GM18520 (cell line): ENCODE results near the gene MAS1L.

ENCODE experiments used
- ATAC-seq: cut with Tn5 transposase; IDR thresholded peaks from one replicate; pipeline ENCODE4 v1.9.1; 2021; ENCODE audit not compliant: unreplicated experiment

Gene MAS1L, protein sequence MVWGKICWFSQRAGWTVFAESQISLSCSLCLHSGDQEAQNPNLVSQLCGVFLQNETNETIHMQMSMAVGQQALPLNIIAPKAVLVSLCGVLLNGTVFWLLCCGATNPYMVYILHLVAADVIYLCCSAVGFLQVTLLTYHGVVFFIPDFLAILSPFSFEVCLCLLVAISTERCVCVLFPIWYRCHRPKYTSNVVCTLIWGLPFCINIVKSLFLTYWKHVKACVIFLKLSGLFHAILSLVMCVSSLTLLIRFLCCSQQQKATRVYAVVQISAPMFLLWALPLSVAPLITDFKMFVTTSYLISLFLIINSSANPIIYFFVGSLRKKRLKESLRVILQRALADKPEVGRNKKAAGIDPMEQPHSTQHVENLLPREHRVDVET

DNA sequence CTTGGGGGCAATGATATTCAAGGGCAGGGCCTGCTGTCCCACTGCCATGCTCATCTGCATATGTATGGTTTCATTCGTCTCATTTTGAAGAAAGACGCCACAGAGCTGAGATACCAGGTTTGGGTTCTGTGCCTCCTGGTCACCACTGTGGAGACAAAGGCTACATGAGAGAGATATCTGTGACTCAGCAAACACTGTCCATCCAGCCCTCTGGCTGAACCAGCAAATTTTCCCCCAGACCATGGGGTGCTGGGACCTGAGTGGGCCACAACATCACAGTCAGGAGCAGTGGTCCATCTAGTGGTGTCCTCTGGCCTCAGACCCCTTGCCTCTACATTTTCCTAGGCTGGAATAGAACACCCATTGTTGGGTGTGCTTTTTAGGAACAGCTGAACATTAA, at the start of gene MAS1L:
Gene MAS1L (minus strand): TSS at position 297 of the 400 bp plus-strand sequence. CDS start 54 bp downstream, at position 243.
- no peak for ATAC-seq

DNA sequence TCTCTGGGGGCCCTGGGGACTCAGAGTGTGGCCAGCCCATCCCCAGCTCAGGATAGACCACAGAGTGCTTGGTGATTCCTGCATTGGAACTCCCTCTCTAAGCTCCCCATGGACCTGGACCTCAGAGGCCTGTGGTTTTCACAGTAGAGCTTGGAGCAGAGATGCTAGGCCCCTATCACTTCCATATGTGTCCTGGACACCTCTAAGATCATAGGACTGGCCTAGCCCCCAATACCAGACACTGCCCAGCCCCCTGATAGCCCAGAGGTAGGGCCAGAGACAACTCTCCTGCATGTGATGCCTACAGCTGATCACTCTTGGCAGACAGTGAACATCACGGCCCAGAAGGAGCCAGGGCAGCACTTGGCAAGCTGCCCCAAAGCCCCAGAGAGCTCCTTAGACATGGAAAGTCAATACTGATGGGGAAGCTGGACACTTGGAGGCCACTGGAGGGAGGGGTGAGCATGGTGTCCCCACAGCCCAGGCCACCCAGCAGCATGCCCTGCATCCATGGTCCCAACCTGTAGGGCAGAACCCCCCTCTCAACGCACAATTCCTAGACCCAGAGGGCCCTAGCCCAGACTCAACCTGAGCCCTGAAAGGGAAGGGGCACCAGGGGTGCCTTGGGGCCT, 44.7 kb upstream of the MAS1L start:
- ATAC-seq: no peak

DNA sequence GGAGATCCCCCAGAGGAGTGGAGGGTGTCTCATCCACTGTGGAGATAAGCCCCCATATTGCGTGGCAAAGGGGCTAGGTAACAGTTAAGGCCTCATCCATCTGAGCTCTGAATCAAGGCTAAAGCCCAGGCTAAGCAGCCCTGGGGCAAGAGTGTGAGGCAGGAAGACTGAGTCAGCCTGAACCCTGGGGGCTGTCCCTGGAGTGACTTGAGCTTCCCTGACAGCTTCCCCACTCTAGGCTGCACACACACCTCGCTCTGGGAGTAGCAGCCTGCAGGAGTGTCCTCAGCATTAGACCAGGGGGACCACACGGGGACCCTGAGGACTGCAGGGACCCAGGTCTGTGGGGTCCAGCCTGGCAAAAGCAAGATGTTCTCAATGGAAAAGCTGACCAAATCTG, 43.9 kb upstream of the MAS1L start:
- ATAC-seq: no peak

DNA sequence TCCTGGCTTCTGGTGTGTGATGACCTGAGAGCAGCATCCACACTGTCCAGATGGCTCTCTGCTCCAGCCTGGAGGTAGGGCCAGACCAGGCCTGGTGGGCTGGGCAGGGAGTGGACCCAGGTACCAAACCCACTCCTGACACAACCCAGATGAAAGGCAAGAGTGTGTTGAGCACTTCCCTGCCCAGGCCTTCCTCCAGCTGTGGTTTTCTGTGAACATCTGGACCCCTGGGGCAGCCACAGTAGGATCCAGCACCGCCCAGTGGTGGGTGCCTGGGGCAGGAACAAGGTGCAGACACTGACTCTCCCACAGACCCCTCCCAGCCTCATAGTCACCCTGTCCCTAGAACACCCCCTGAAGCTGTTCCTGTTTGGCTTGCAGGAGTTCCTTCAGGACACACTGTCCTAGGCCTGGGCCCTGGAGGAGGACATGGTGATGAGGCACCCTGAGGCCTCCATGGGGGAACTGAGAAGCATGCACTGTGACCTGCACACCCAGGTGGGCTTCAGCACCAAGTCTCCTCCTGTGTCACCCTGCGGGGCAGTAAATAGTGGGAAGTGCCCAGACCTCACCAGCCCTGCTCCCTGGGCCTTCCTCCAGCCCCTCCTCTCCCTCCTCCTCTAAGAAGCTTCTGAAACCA, 43.0 kb upstream of the MAS1L start:
- no peak for ATAC-seq

DNA sequence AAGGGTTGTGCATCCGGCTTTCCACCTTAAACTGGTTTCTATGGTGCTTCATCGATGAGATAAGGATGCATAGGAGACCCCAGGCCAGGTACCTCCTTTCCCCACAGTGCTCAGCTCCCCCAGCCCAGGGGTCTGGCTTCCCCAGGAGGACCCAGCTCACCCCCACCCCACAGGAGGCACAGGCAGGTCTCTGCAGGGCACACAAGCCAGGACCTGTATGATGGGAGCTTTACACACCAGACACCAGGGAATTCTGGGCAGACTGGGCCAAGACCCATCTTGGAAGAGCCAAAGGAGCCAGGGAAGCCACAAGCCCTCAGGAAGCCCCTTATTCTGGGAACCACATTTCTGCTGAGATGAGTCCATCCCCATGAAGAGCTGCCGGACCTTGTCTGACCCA, 42.2 kb upstream of the MAS1L start:
- ATAC-seq: no peak

DNA sequence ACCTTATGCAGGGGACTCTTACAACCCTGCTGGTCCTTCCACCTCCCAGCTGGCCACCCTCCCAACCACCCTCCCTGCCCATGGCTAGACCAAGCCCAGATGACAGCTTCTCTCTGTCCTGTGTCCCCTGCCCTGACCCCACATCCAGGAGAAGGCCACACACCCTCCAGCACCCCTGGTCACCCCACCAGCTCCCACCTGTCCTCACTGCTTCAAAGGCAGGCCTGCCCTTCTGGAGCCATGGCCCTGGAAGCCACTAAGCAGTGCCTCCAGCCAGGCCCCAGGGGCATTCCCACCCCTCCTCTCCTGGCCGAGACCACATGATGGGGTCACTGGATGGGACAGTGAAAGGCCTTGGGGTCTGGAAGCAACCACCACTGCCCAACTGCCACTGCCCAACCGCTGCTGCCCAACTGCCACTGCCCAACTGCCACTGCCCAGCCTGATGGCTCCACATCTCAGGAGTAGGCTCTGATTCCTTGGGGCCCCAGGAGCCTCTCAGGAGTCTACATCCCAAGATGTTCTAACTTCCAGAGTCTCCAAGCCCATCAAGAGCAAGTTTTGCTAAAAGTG, 41.3 kb upstream of the MAS1L start:
- ATAC-seq: no peak

DNA sequence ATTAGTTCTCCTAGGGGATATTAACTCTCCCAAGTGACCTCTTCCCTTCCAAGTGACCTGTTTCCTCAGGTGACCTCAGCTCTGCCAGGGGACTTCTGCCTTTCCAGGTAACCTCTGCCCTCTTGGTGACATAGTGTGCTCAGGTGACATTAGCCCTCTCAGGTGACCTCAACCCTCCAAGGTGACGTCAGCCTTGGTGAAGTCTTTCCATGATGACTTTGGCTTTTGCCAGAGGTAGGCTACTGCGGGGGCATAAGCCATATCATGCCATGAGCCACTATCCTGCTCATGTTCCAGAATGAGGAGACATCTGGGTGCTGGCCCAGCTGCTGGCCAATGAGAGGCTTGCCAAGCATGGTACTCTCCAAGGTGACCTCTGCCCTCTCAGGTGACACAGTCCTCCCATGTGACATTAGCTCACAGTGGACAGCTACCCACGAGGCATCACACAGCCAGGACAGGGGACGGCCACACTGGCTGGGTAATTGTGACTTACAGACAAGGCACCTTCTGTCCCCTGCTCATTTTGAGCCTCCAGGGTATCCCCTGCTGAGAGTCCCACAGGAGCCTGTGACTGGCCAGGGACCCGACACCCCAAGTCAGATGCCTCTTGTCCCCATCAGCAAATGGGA, 40.7 kb upstream of the MAS1L start:
- no peak for ATAC-seq

DNA sequence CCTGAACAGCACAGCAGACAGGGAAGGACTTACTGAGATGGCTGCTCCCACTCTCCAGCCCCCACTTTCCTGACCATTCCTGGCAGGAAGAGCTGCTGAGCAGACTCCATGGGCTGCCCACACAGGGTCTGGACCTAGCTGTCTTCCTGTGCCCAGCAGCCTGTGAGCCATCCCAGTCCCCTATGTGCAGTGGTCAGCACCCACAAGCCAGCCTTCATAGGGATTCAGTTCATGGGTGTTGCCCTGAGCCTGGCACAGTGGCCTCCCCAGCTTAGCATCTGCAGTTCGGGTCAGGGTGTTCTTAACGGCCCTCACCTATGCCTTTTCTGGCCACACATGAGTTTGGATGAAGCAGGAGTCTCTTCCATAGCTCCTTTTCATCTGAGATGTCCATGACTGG, 39.8 kb upstream of the MAS1L start:
- ATAC-seq: no peak

DNA sequence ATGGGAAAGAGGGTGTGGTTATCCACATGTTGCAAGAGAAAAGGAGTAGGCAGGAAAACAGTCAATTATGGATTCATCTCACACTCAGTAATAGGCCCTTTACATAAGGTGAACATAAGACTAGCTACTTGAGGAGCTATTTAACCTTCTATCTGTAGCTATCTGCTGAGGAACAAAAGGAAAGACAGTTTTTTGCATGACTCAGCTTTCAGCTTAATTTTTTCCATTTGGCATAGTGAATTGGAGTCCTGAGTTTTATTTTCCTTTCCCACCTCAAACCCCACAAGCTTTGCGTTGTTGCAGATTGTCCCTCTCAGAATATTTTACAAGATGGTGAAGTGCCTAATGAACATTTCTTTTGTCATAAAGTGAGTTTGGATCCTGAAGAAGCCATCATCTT, 39.4 kb upstream of the MAS1L start:
- ATAC-seq: no peak

DNA sequence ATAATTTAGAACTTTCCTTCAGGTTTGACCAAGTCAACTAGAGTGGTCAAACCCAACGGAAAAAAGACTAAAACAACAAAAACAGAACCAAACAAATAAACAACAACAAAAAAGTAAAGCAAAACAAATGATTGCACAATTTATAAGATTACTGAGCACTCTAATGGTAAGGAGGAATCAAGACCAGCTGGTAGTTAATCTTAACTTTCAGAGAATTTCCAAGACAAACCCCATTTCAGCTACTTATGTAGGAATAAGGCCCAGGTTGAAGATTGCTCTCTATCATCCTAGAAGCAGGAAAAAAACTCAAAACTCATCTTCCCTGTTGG, 37.5 kb upstream of the MAS1L start:
- no peak for ATAC-seq

DNA sequence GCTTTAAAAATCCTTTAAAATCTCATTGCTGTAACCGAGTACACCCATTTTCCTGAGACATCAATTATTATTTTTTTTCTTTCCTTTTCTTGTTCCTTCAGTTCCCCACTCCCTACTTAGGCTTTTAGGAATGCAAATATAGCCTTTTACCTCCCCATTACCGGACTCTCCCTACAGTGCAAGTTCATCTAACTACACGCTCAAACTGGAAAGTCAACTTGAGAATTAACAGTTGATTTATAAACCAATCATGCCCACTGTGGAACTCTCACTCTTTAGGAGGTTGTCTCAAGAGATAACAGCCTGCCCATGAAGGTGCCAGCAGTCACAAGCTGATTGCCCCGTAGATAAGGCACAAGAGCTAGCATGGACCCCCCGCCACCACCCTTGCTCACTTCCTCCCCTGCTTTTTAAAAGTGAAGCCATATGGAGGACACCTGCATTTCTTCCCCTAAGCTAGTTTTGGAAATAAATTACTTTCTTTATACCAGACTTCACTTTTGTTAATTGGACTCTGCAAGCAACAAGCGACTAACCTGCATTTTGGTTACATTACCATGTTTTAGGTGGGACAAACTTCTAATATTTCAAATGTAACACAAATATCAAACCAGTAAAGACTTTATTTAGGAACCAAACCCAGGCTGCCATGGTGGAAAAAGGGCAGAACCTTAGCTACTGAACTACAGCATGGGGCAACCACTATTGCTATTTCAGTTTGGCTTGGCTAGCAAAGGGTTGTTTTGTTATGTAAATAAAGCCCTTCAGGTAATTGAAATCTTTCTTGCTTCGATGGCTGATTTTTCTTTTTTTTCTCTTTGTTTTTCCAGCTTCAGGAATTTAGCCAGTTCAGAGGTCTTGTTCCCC, 36.9 kb upstream of the MAS1L start:
- ATAC-seq: no peak

DNA sequence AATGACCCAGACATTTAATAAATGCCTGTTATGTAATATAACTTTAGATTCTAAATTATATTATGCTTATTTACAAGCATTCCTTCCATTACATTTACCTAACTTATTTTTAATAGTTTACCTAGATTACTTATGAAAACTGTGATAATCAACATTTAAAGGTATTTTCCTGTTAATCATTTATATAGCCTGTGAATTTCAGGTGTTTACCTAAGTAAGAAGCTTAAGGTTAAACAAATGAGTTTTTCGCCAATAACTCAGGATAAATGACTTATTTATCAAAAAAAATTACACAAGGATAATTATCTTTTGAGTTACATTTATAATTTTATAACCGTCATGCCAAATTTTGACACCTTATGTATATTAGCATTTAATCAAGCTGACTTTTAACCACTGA, 36.3 kb upstream of the MAS1L start:
- ATAC-seq: no peak

DNA sequence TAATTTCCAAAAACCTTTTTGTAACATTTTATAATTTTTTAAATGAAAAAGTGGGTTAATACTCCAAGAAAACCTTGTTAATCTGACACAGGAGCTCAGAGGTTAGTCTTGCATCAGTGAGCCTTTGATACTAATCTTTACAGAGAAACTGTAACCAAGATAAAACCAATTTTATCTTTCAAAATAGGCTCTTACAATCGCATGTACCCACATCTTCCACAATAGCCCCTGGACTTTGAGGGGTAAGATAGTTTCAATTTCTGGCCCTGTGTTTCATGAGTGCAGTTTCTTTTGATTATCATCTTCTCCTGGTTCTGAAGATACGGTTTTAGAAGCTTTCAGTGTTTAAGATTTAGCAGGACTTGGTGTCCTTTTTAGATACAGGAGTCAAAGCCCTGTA, 34.5 kb upstream of the MAS1L start:
- ATAC-seq: no peak

DNA sequence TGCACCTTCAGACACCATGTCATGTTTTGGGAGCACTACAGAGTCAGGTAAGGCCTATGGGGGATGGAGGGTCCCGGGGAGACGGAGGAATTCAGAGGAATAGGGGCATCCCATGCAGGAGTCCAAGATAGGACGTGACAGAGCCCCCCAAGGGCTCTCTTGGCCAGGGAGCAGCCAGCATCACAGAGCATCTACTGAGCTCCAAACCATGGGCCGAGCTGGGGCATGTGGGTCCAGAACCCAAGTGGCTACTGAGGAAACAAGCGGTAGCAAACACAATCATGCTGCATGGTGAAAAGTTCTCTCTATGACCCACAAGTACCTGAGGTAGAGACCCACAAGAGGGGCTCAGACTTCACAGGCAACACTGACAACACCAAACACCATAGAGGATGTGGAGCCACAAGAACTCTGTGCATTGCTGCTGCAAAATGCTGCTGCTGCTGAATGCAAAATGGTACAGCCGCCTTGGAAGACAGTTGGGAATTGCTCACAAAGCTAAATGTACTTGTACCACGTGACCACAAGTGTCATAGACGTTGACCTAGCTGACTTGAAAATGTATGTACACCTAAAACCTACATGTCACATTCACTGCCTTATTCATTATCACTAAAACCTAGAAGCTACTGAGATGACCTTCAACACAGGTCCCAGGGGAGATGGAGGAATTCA, 33.4 kb upstream of the MAS1L start:
- ATAC-seq: no peak

DNA sequence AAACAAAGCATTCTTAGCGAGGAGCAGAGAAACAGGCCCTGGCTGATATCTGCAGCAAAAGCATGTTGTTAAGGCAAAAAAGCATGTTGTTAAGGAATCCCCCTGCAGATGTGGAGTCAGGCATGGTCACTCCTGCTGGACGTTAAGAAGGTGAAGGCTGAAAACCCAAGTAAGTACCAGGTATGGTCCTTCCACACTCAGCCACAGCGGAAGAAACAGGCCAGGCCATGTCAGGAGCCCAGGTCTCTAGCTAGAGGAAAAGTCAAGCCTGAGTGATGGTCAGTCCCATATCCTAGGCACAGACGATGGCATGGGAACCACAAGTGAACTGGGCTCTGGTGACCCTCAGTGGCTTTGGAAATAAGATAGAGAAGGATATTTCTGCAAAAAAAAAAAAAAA, 32.5 kb upstream of the MAS1L start:
- no peak for ATAC-seq

DNA sequence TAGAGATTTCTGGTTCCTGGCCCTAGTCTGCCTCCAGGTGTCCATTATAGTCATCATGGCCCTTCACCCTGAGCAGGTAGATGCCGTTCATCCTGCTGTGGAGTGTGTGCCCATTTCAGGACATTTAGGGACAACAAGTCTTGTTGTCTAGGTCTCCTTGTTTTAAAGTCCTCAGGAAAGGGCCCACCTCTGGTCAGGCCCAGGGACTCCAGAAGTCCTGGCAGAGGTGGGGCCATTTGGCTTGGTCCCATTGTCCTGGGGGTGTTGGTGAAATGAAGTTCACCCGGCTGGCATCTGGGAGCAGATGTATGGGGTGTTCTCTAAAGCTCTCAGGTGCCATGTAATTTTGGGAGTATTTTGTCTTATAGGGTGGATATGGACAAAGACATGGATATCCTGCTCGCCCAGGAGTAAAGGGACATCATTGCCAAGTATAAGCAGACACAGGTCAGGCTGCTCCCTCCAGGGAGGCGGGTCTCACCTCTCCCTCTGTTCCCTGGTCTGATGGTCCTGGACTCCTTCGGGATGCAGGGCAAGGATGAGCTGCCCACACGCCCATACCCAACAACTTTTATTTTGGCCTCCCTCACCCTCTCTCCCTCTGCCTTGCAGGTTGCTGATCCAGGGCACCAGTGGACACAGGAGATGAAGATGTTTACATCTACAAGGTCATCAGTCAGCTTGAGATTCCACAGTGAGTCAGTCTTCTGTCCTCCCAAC, 31.7 kb upstream of the MAS1L start:
- ATAC-seq: no peak

DNA sequence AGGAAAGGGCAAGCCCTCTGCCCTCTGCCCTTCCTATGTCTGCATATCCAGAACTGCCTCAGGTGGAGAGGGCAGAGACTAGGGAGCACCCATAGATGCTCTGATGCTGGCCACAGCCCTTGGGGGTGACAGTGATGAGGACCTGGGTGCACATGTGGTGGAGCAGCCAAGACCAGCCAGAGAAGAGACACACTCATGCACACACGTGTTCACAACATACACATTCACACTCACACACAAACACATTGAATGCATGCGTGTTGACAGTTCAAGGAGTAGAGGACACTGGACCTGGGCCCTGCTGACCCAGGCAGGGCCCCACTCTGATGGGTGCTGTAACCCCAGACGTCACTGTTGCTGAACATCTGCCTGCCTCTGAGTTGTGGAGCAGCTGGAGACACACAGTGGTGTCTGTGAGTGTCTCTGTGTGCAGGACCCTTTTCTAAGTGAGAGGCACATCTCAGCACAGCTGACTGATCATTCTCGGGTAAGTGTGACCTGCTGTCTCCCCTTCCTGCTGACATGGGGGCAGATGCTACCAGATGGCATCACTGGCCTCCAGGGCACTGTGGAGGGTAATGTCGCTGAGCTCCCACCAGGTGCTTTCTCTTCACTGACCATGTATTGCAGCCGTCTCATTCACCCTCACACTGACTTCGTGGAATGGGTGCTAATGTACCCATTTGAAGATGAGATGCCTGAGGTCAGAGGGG, 30.1 kb upstream of the MAS1L start:
- no peak for ATAC-seq

DNA sequence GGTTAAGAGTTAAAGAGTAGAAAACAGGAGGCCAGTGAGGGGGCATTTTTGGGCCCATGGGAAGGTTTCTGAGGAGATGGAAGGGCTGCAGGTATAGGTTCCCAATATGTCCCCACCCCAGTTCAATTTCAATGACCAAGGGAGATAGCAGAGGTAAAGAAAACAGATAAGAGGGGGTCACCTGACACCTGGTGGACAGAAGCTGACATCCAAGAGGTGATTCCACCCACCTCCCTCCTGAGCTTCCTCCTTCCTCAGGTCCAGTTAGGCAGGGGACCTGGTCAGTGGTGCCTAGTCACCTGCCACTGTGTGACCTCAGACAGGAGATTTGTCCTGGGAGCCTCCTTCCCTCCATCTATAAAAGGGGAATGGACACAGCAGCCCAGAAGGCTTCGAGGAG, 29.5 kb upstream of the MAS1L start:
- ATAC-seq: no peak

DNA sequence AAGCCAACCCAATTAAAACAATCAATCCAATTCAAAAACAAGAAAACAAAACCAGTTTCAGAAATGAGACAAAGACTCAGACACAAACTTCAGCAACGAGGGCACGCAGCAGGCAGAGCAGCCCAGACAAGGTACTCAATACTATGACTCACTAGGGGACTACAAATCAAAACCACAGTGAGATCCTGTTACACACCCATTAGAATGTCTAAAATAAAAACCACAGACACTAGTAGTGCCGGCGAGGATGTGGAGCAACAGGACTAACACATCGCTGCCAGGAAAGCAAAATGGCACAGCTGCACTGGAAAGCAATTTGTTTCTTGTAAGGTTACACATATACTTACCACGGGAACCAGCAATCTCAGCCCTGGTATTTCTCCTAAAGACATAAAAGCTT, 28.4 kb upstream of the MAS1L start:
- ATAC-seq: no peak
